HEK293 (cell line): ENCODE results near the gene ITPR3.
A peak's percentile ranks its signal among the peaks of the same experiment; 100 is the strongest.

Experiments
- BCL11A ChIP-seq: fragments of 450-650 bp; formaldehyde crosslinking; IDR thresholded peaks from 2 replicates; pipeline ENCODE4 v1.5.1; 2016; ENCODE audit warnings: low read depth, missing biosample characterization, missing genetic modification characterization
- HOXA7 ChIP-seq: sonication (generic); formaldehyde crosslinking; IDR thresholded peaks from 2 replicates; pipeline ENCODE4 v1.8.1; 2022; ENCODE audit warnings: missing genetic modification reagents, borderline replicate concordance
- SETDB1 ChIP-seq: IDR thresholded peaks from one replicate; pipeline ENCODE4 v1.6.1; 2017; ENCODE audit warnings: mild to moderate bottlenecking, low read length, moderate library complexity, mixed read lengths; ENCODE audit not compliant: insufficient read length
- ZBTB48 ChIP-seq: fragments of 450-650 bp; formaldehyde crosslinking; IDR thresholded peaks from 2 replicates; pipeline ENCODE4 v1.5.1; 2016; ENCODE audit warnings: missing biosample characterization, missing genetic modification characterization
- ZNF24 ChIP-seq: fragments of 450-650 bp; formaldehyde crosslinking; IDR thresholded peaks from 2 replicates; pipeline ENCODE4 v1.5.1; 2016; ENCODE audit warnings: missing biosample characterization, missing genetic modification characterization
- ZNF248 ChIP-seq: fragments of 450-650 bp; formaldehyde crosslinking; IDR thresholded peaks from 2 replicates; pipeline ENCODE4 v1.5.1; 2017; ENCODE audit warnings: missing biosample characterization, missing genetic modification characterization
- ZNF473 ChIP-seq: fragments of 450-650 bp; formaldehyde crosslinking; IDR thresholded peaks from 2 replicates; pipeline ENCODE4 v1.5.1; 2017; ENCODE audit warnings: missing biosample characterization, missing genetic modification characterization
- ZNF510 ChIP-seq: fragments of 450-650 bp; formaldehyde crosslinking; IDR thresholded peaks from 2 replicates; pipeline ENCODE4 v1.5.1; 2018; ENCODE audit warnings: mild to moderate bottlenecking, missing genetic modification characterization, missing biosample characterization; ENCODE audit not compliant: insufficient replicate concordance
- ZNF530 ChIP-seq: fragments of 450-650 bp; formaldehyde crosslinking; IDR thresholded peaks from 2 replicates; pipeline ENCODE4 v1.5.1; 2016; ENCODE audit warnings: low read depth, missing biosample characterization, missing genetic modification characterization
- TF ChIP-seq, protein P1 (sequence below): fragments of 450-650 bp; formaldehyde crosslinking; IDR thresholded peaks from 2 replicates; pipeline ENCODE4 v1.5.1; 2016; ENCODE audit warnings: missing biosample characterization, missing genetic modification characterization
- TF ChIP-seq, protein P2 (sequence below): fragments of 450-650 bp; formaldehyde crosslinking; IDR thresholded peaks from 2 replicates; pipeline ENCODE4 v1.5.1; 2016; ENCODE audit warnings: missing biosample characterization, missing genetic modification characterization
- TF ChIP-seq, protein P3 (sequence below): fragments of 450-650 bp; formaldehyde crosslinking; IDR thresholded peaks from 2 replicates; pipeline ENCODE4 v1.5.1; 2016; ENCODE audit warnings: missing biosample characterization, missing genetic modification characterization

DNA sequence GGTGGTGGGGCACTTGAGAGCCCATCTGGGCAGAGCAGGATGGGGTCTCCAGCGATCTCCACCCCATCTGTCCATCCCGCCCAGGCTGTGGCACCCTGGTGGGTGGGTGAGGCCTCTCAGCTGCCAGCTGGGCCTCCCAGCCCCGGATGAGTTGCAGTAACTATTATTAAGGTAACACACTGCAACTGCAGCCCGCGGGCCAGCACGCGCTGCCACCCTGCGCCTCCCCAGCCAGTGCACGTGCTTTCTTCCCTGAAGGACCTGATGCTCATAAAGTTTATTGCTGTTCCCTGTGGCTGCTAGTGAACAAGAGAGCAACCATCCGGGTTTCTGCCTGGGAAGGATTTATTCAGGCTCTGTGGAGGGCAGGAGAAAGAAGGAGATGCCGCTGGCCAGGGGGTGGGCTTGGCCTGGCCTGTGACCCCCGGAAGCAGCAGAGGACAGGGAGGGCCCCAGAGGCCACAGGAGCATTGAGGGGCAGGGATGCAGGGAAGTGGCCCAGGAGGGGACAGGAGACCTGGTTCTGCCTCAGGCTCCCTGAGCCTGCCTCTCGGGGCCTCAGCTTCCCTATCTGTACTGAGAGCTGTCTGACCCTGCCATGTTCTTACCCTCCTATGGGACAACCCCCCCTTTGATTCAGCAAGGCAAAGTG lies 123.9 kb downstream of the ITPR3 start:
- TF ChIP-seq, protein P1, sequence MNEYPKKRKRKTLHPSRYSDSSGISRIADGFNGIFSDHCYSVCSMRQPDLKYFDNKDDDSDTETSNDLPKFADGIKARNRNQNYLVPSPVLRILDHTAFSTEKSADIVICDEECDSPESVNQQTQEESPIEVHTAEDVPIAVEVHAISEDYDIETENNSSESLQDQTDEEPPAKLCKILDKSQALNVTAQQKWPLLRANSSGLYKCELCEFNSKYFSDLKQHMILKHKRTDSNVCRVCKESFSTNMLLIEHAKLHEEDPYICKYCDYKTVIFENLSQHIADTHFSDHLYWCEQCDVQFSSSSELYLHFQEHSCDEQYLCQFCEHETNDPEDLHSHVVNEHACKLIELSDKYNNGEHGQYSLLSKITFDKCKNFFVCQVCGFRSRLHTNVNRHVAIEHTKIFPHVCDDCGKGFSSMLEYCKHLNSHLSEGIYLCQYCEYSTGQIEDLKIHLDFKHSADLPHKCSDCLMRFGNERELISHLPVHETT, result no peak
- TF ChIP-seq ZBTB48 (tag by site-specific recombination) (no peak), ZNF530 (no peak), BCL11A (peak; percentile 37), HOXA7 (CRISPR knock-in tag) (no peak), ZNF24 (no peak), SETDB1 (no peak), ZNF473 (no peak), ZNF510 (tag by site-specific recombination) (no peak), ZNF248 (tag by site-specific recombination) (no peak)
- TF ChIP-seq, protein P2, sequence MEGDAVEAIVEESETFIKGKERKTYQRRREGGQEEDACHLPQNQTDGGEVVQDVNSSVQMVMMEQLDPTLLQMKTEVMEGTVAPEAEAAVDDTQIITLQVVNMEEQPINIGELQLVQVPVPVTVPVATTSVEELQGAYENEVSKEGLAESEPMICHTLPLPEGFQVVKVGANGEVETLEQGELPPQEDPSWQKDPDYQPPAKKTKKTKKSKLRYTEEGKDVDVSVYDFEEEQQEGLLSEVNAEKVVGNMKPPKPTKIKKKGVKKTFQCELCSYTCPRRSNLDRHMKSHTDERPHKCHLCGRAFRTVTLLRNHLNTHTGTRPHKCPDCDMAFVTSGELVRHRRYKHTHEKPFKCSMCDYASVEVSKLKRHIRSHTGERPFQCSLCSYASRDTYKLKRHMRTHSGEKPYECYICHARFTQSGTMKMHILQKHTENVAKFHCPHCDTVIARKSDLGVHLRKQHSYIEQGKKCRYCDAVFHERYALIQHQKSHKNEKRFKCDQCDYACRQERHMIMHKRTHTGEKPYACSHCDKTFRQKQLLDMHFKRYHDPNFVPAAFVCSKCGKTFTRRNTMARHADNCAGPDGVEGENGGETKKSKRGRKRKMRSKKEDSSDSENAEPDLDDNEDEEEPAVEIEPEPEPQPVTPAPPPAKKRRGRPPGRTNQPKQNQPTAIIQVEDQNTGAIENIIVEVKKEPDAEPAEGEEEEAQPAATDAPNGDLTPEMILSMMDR, result no peak
- TF ChIP-seq, protein P3, sequence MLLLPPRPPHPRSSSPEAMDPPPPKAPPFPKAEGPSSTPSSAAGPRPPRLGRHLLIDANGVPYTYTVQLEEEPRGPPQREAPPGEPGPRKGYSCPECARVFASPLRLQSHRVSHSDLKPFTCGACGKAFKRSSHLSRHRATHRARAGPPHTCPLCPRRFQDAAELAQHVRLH (tag by site-specific recombination), result peak; percentile 24; the same call in 1 of the 2 replicates
